ENCODE data around the gene NUCKS1.

Gene NUCKS1

GRCh38 chr1:205750138-205751035 lies at the start of gene NUCKS1:
TSS of gene NUCKS1 (minus strand) at chr1:205750182. CDS start at chr1:205749973, 209 bp downstream.
- peak; percentile 99 for DNase-seq (ENCODE audit: low read depth in 2 of 2)

GRCh38 chr1:205798577-205798976 lies 48.6 kb upstream of the NUCKS1 start:
- DNase-seq (ENCODE audit: low read depth in 2 of 2) = no peak

GRCh38 chr1:205797168-205797567 lies 47.2 kb upstream of the NUCKS1 start:
- no peak for DNase-seq (ENCODE audit: low read depth in 2 of 2)

GRCh38 chr1:205794011-205794730 lies 44.2 kb upstream of the NUCKS1 start:
- DNase-seq (ENCODE audit: low read depth in 2 of 2) = no peak

GRCh38 chr1:205792961-205793673 lies 43.1 kb upstream of the NUCKS1 start:
- no peak for DNase-seq (ENCODE audit: low read depth in 2 of 2)

- no peak for DNase-seq (ENCODE audit: low read depth in 2 of 2)
Measured at GRCh38 chr1:205792481-205792881, 42.5 kb upstream of the NUCKS1 start.

- no peak for DNase-seq (ENCODE audit: low read depth in 2 of 2)
Measured at GRCh38 chr1:205791568-205792180, 41.7 kb upstream of the NUCKS1 start.

GRCh38 chr1:205787287-205787916 lies 37.4 kb upstream of the NUCKS1 start:
- no peak for DNase-seq (ENCODE audit: low read depth in 2 of 2)

GRCh38 chr1:205786601-205787000 lies 36.6 kb upstream of the NUCKS1 start:
- DNase-seq (ENCODE audit: low read depth in 2 of 2) = no peak

- no peak for DNase-seq (ENCODE audit: low read depth in 2 of 2)
Measured at GRCh38 chr1:205785446-205785845, 35.5 kb upstream of the NUCKS1 start.

GRCh38 chr1:205783904-205784303 lies 33.9 kb upstream of the NUCKS1 start:
- no peak for DNase-seq (ENCODE audit: low read depth in 2 of 2)

- DNase-seq (ENCODE audit: low read depth in 2 of 2) = no peak
Measured at GRCh38 chr1:205783433-205783795, 33.4 kb upstream of the NUCKS1 start.

GRCh38 chr1:205782627-205783432 lies 32.8 kb upstream of the NUCKS1 start:
- DNase-seq (ENCODE audit: low read depth in 2 of 2) = no peak

GRCh38 chr1:205780335-205780734 lies 30.4 kb upstream of the NUCKS1 start:
- DNase-seq (ENCODE audit: low read depth in 2 of 2) = no peak

- no peak for DNase-seq (ENCODE audit: low read depth in 2 of 2)
Measured at GRCh38 chr1:205777994-205778393, 28.0 kb upstream of the NUCKS1 start.

GRCh38 chr1:205775717-205776056 lies 25.7 kb upstream of the NUCKS1 start:
- peak in 1 of 2 experiments; percentile 16 for DNase-seq (ENCODE audit: low read depth in 2 of 2)

GRCh38 chr1:205775015-205775716 lies 25.2 kb upstream of the NUCKS1 start, which contains the start of gene RAB29:
TSS of gene RAB29 (minus strand) at chr1:205775482. CDS start at chr1:205774956, 526 bp downstream.
- peak; percentile 53 for DNase-seq (ENCODE audit: low read depth in 2 of 2)

GRCh38 chr1:205774198-205775014 lies 24.4 kb upstream of the NUCKS1 start:
- no peak for DNase-seq (ENCODE audit: low read depth in 2 of 2)

- DNase-seq (ENCODE audit: low read depth in 2 of 2) = no peak
Measured at GRCh38 chr1:205772607-205773032, 22.6 kb upstream of the NUCKS1 start.
